A673 (cell line): ENCODE results near the gene EXD2. TPM values are rescaled to one million over a fixed set of nuclear protein-coding genes. Genes with fewer than 3 reads are reported as not detected.

Experiments used
- BruUV-seq: library from RNA; stranded (reverse); fragments of 400-500 nt; replicated peaks from 2 replicates; lab custom pipeline; 2021; lab: Mats Ljungman, UMichigan
- CTCF ChIA-PET: fragments of 300-600 bp; sonication (Branson Sonifier 250); formaldehyde crosslinking; loops from one replicate; lab custom pipeline; 2022; ENCODE audit warnings: antibody characterized with exemption; lab: Charles Lee
- POLR2A ChIA-PET: fragments of 300-600 bp; sonication (Branson Sonifier 250); formaldehyde crosslinking; loops from one replicate; lab custom pipeline; 2022; ENCODE audit warnings: antibody characterized with exemption; ENCODE audit not compliant: low non-redundant PET; lab: Charles Lee
- DNase-seq: peaks from one replicate; pipeline ENCODE4 v3.0.0-alpha.2; 2015; ENCODE audit warnings: low spot score
- H3K27ac ChIP-seq: fragments of 200-600 bp; sonication (generic); 2 replicates; pipeline ENCODE4 v1.5.1; 2016; ENCODE audit warnings: mixed run types, low read depth, mild to moderate bottlenecking, mixed read lengths, antibody characterized with exemption, low read length; ENCODE audit not compliant: poor library complexity, severe bottlenecking
- H3K27me3 ChIP-seq: fragments of 200-600 bp; sonication (generic); replicated peaks from 2 replicates; pipeline ENCODE4 v1.6.1; 2017; ENCODE audit warnings: mixed run types, low read depth, mild to moderate bottlenecking, mixed read lengths, antibody characterized with exemption, low read length; ENCODE audit not compliant: insufficient read depth, poor library complexity
- H3K36me3 ChIP-seq: fragments of 200-600 bp; sonication (generic); 2 replicates; pipeline ENCODE4 v1.6.1; 2016; ENCODE audit warnings: mixed run types, mild to moderate bottlenecking, mixed read lengths, antibody characterized with exemption, low read length; ENCODE audit not compliant: insufficient read depth, poor library complexity, severe bottlenecking
- H3K4me1 ChIP-seq: fragments of 200-600 bp; sonication (generic); 2 replicates; pipeline ENCODE4 v1.6.1; 2017; ENCODE audit warnings: mixed run types, mild to moderate bottlenecking, mixed read lengths, antibody characterized with exemption, low read length; ENCODE audit not compliant: insufficient read depth, poor library complexity, severe bottlenecking
- H3K4me3 ChIP-seq: fragments of 200-600 bp; sonication (generic); 2 replicates; pipeline ENCODE4 v1.5.1; 2016; ENCODE audit warnings: low read depth, mixed run types, mild to moderate bottlenecking, mixed read lengths, low read length; ENCODE audit not compliant: poor library complexity, severe bottlenecking
- H3K9me3 ChIP-seq: fragments of 200-600 bp; sonication (generic); 2 replicates; pipeline ENCODE4 v1.6.1; 2016; ENCODE audit warnings: mixed run types, low read depth, mild to moderate bottlenecking, mixed read lengths, antibody characterized with exemption, low read length; ENCODE audit not compliant: poor library complexity, severe bottlenecking
- EZH2 ChIP-seq: fragments of 200-600 bp; sonication (generic); IDR thresholded peaks from 2 replicates; pipeline ENCODE4 v1.6.1; 2017; ENCODE audit warnings: borderline replicate concordance, low read depth, mild to moderate bottlenecking, mixed read lengths, antibody characterized with exemption, low read length; ENCODE audit not compliant: poor library complexity, severe bottlenecking
- intact Hi-C: fragments of 100-400 bp; cut with micrococcal nuclease; formaldehyde crosslinking; loops from one replicate; pipeline ENCODE4 v1.10.0; 2022; ENCODE audit not compliant: unreplicated experiment
- total RNA-seq: library from RNA; stranded (reverse); gene quantifications from 2 replicates; pipeline ENCODE4 v1.2.3, GENCODE V29; 2021
- TF ChIP-seq, protein P1 (sequence below): fragments of 300-800, 200-600 bp; sonication (generic); conservative IDR thresholded peaks from 2 replicates; pipeline ENCODE4 v1.5.1; 2017; ENCODE audit warnings: low read depth, mild to moderate bottlenecking, antibody characterized with exemption, low read length, moderate library complexity, mixed read lengths

Gene EXD2
- total RNA-seq, 1 experiment from 2014 or later = 8.1 TPM

GRCh38 chr14:69285661-69286255 lies 94.5 kb downstream of the EXD2 start:
- Histone ChIP-seq H3K36me3 (no peaks in the 10 kb centered on the region), H3K4me1 (no peaks in the 10 kb centered on the region), H3K27me3 (no peaks in the 10 kb centered on the region), H3K9me3 (no peaks in the 10 kb centered on the region), H3K27ac (no peak overlapping the region), H3K4me3 (no peak overlapping the region)
- ChIA-PET CTCF (no interaction called here), POLR2A (no interaction called here)
- BruUV-seq = no TSS peak
- TF ChIP-seq, protein P1, sequence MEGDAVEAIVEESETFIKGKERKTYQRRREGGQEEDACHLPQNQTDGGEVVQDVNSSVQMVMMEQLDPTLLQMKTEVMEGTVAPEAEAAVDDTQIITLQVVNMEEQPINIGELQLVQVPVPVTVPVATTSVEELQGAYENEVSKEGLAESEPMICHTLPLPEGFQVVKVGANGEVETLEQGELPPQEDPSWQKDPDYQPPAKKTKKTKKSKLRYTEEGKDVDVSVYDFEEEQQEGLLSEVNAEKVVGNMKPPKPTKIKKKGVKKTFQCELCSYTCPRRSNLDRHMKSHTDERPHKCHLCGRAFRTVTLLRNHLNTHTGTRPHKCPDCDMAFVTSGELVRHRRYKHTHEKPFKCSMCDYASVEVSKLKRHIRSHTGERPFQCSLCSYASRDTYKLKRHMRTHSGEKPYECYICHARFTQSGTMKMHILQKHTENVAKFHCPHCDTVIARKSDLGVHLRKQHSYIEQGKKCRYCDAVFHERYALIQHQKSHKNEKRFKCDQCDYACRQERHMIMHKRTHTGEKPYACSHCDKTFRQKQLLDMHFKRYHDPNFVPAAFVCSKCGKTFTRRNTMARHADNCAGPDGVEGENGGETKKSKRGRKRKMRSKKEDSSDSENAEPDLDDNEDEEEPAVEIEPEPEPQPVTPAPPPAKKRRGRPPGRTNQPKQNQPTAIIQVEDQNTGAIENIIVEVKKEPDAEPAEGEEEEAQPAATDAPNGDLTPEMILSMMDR = no peak
- no peak for TF ChIP-seq EZH2
- intact Hi-C loops = no loop called here
- no peak for DNase-seq

DNA sequence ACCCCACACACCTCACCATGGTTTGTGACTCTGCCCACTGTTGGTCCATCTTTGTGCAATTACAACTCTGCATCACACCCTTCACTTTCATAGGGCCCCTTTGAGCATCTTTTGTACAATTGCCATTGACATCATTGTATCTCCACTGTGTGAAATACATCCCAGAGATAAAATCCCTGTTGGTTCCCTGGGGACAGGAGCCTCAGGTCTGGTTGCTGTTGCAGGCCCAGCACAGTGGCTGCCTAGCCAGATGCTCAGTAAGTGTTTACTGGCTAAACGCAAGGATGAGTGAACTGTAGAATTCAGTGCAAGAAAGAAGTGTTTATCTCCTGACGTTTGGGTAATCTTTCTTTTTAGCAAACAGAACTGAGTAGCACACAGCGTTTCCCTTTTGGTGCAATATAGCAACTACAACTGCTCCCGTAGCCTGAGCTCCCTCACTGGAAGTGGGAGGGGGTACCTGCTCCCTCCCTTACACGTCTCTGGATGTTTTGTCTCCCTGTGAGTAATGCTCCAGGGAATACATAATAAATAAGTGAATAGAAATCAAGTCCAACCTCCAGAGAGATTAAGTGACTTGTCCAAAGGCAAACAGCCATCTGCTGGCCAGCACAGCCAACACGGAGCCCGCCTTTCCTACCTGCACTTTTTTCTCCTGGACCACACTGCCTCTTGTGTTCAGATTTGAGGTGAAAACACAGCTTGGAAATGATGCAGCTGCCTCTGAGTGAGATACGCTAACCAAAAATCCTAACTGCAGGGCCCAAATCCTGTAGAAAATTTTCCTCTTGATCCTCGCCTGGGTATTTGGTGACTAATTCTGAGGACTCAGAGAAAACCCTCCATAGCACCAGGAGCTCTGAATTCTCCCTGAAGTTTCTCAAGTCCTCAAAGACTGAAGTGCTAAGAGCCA lies 96.1 kb downstream of the EXD2 start:
- TF ChIP-seq, protein P1 = no peak
- no peak for TF ChIP-seq EZH2
- BruUV-seq = no TSS peak
- no peak overlapping the region for H3K27ac ChIP-seq

GRCh38 chr14:69288011-69288771 lies 96.9 kb downstream of the EXD2 start:
- CTCF ChIA-PET = no interaction called here
- POLR2A ChIA-PET = no interaction called here
- H3K9me3 ChIP-seq = no peaks in the 10 kb centered on the region
- H3K4me3 ChIP-seq = no peak overlapping the region
- no peak for DNase-seq
- TF ChIP-seq, protein P1 = no peak
- no peak for TF ChIP-seq EZH2
- H3K4me1 ChIP-seq = no peaks in the 10 kb centered on the region
- BruUV-seq = no TSS peak
- intact Hi-C loops = no loop called here
- no peaks in the 10 kb centered on the region for H3K36me3 ChIP-seq
- H3K27ac ChIP-seq = no peak overlapping the region
- no peaks in the 10 kb centered on the region for H3K27me3 ChIP-seq

More for the DNA sequence above, 96.1 kb downstream of the EXD2 start:
- Histone ChIP-seq H3K27me3 (no peaks in the 10 kb centered on the region), H3K36me3 (no peaks in the 10 kb centered on the region), H3K4me1 (no peaks in the 10 kb centered on the region), H3K9me3 (no peaks in the 10 kb centered on the region), H3K4me3 (no peak overlapping the region)
- intact Hi-C loops = no loop called here
- ChIA-PET CTCF (no interaction called here), POLR2A (no interaction called here)
- DNase-seq = no peak
